ENCODE results near the gene TNFRSF14. TPM values are rescaled to one million over a fixed set of nuclear protein-coding genes. Genes with fewer than 3 reads are reported as not detected.
A peak's percentile ranks its signal among the peaks of the same experiment; 100 is the strongest.

Gene TNFRSF14
- 2.5 and 7.5 TPM in 2 replicates for total RNA-seq (2011; cell fraction: chromatin; rRNA removed; ENCODE audit: low replicate concordance)
- total RNA-seq (2011; cell fraction: nucleolus; rRNA removed), result 4.8 and 5.5 TPM in 2 replicates
- 3.3 and 3.4 TPM in 2 replicates for total RNA-seq (2011; cell fraction: nucleoplasm; rRNA removed)
- total RNA-seq (2014; rRNA removed) (0.68 and 0.73 TPM in 2 replicates), total RNA-seq (2014; rRNA removed; fragmentation: Illumina TruSeq; extraction: Trizol) (0.11 and 0.16 TPM in 2 replicates), total RNA-seq (2015; rRNA removed; fragmentation: Illumina TruSeq; extraction: Trizol) (1.1 and 1.3 TPM in 2 replicates), total RNA-seq (2021) (1.8 and 2.1 TPM in 2 replicates), polyA plus RNA-seq (2011; rRNA removed) (0.68 and 1.3 TPM in 2 replicates), polyA plus RNA-seq (2014; fragmentation: Illumina TruSeq; extraction: Trizol) (0.58 and 0.89 TPM in 2 replicates), polyA plus RNA-seq (2014; fragmentation: Nextera tagmentation; extraction: Ambion mirVana) (not detected), polyA plus RNA-seq (2014; rRNA removed) (1.6 and 2.3 TPM in 2 replicates), polyA minus RNA-seq (2011; rRNA and poly(A)+ RNA removed) (0.15 and 0.18 TPM in 2 replicates), Bru-seq, nascent RNA (percentile 35 among the genes with signal in this experiment), BruChase-seq, experiment 1, labeled RNA remaining after a 2-hour chase (percentile 20 among the genes with signal in this experiment), BruChase-seq, experiment 2, labeled RNA remaining after a 6-hour chase (percentile 31 among the genes with signal in this experiment)
- polyA plus RNA-seq (2011; cell fraction: cytosol; rRNA removed), result 0.97 and 1.0 TPM in 2 replicates
- polyA plus RNA-seq (2011; cell fraction: nucleus; rRNA removed), result 11.2 and 14.0 TPM in 2 replicates
- 3.3 and 11.5 TPM in 2 replicates for polyA plus RNA-seq (2012)
- not detected in 2 replicates for polyA minus RNA-seq (2011; cell fraction: cytosol; rRNA and poly(A)+ RNA removed)
- 1.6 and 2.0 TPM in 2 replicates for polyA minus RNA-seq (2011; cell fraction: nucleus; rRNA and poly(A)+ RNA removed)
- long read RNA-seq, experiment 1, partial matches to known transcripts, result 0 of 3 reads
- long read RNA-seq, experiment 1, other reads (novel, unspliced or antisense), result 1 of 3 reads
- long read RNA-seq, experiment 2, partial matches to known transcripts, result 0 of 1 reads
- long read RNA-seq, experiment 2, other reads (novel, unspliced or antisense), result 1 of 1 reads
- long read RNA-seq, experiment 3, partial matches to known transcripts, result 0 of 1 reads
- long read RNA-seq, experiment 3, other reads (novel, unspliced or antisense), result 1 of 1 reads

- BruUV-seq (replicated peaks), result no TSS peak
- Histone ChIP-seq H3K9ac (ENCODE audit: insufficient read depth in 1 of 2, low read depth in 2 of 2, low read length in 2 of 2) (peak within 1 kb of the TSS; percentile 51 to 92; a peak in 3 of 4 replicates), H2AFZ (ENCODE audit: low read depth, low read length) (peak within 1 kb of the TSS; percentile 86), H4K20me1 (replicated peaks; ENCODE audit: control insufficient read depth, insufficient read depth, low read length) (no peaks in the 10 kb centered on the region), H3K27me3 (ENCODE audit: control insufficient read depth in 2 of 2, insufficient read depth in 2 of 2, low read length in 2 of 2) (0 out of 5 replicates have a peak, but pooled peaks cover 0 to 4% of the 10 kb centered on the region in 2 experiments), H3K9me3 (replicated peaks; ENCODE audit: control insufficient read depth, insufficient read depth, low read depth, low read length) (no peaks in the 10 kb centered on the region), H3K36me3 (ENCODE audit: control insufficient read depth, insufficient read depth, low read length) (no peaks in the 10 kb centered on the region), H3K4me1 (replicated peaks in 1 of 2; ENCODE audit: control insufficient read depth in 2 of 2, insufficient read depth in 2 of 2, low read length in 2 of 2) (peaks cover 26 to 82% of the 10 kb centered on the region in 2 experiments), H3K9me1 (ENCODE audit: control insufficient read depth, insufficient read depth, low read length) (no peaks in the 10 kb centered on the region), H3K4me2 (ENCODE audit: insufficient read depth, low read length) (peak within 1 kb of the TSS; percentile 69), H3K27ac (ENCODE audit: extremely low read depth, low read depth, low read length) (peak within 1 kb of the TSS; percentile 51; the same call in 1 of the 3 replicates), H3K4me3 (peak within 1 kb of the TSS; percentile 25), H3K79me2 (ENCODE audit: control insufficient read depth, insufficient read depth, low read length) (no peaks in the 10 kb centered on the region)
- ChIA-PET CTCF (ENCODE audit: low intra/inter-chr PET ratio) (interaction anchor here (1.4 to 2.7 kb wide), 2 partner anchors 142 to 230 kb away, joined by 7 to 22 read pairs; no protein-coding TSS in a partner anchor), POLR2A (interaction anchor here (0.5 to 1.8 kb wide), 6 partner anchors 9 to 385 kb away, joined by 3 to 8 read pairs (median 3); partner anchors contain the start of gene PRXL2B)
- in situ Hi-C loops (cut with MboI), result no loop called here
- intact Hi-C loops (cut with micrococcal nuclease), result no loop called here
- DNase-seq (ENCODE audit: extremely low read depth in 1 of 4, low spot score in 3 of 4) (peak in 3 of 4 experiments; percentile 42 to 55 (median 52)), ATAC-seq (peak; percentile 47), FAIRE-seq (peak; percentile 46)
- WGBS (ENCODE audit: insufficient coverage, low coverage, missing lambda C conversion rate), result 9% methylated on average over 15 of the region's 16 CpGs
- no peak for TF ChIP-seq PTRF (tag; IDR thresholded peaks at IDR 0.05)
- TF ChIP-seq ZNF695 (CRISPR knock-in tag; IDR thresholded peaks at IDR 0.05), result no peak
- TF ChIP-seq POLR3G (IDR thresholded peaks at IDR 0.05; ENCODE audit: extremely low read depth, insufficient read length, insufficient replicate concordance), result no peak
- no peak for TF ChIP-seq XRCC5 (IDR thresholded peaks at IDR 0.05; ENCODE audit: low read depth, low read length)
- no peak for TF ChIP-seq MLLT1 (IDR thresholded peaks at IDR 0.05)
- no peak for TF ChIP-seq FOXK1 (CRISPR knock-in tag; IDR thresholded peaks at IDR 0.05; ENCODE audit: borderline replicate concordance)
- TF ChIP-seq ZZZ3 (IDR thresholded peaks at IDR 0.05), result no peak
- no peak for TF ChIP-seq ARID1B (IDR thresholded peaks at IDR 0.05)
- TF ChIP-seq NFE2L1 (tag; IDR thresholded peaks at IDR 0.05; ENCODE audit: borderline replicate concordance, low read depth), result no peak
- TF ChIP-seq ZNF41 (CRISPR knock-in tag; conservative IDR thresholded peaks at IDR 0.05), result no peak
- no peak for TF ChIP-seq OTX1 (CRISPR knock-in tag; IDR thresholded peaks at IDR 0.05)
- TF ChIP-seq NR1H2 (CRISPR knock-in tag; IDR thresholded peaks at IDR 0.05), result no peak
- TF ChIP-seq, protein P1, sequence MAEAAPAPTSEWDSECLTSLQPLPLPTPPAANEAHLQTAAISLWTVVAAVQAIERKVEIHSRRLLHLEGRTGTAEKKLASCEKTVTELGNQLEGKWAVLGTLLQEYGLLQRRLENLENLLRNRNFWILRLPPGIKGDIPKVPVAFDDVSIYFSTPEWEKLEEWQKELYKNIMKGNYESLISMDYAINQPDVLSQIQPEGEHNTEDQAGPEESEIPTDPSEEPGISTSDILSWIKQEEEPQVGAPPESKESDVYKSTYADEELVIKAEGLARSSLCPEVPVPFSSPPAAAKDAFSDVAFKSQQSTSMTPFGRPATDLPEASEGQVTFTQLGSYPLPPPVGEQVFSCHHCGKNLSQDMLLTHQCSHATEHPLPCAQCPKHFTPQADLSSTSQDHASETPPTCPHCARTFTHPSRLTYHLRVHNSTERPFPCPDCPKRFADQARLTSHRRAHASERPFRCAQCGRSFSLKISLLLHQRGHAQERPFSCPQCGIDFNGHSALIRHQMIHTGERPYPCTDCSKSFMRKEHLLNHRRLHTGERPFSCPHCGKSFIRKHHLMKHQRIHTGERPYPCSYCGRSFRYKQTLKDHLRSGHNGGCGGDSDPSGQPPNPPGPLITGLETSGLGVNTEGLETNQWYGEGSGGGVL (CRISPR knock-in tag; IDR thresholded peaks at IDR 0.05), result no peak
- no peak for TF ChIP-seq POU5F1 (IDR thresholded peaks at IDR 0.05; ENCODE audit: borderline replicate concordance, low read depth, low read length, partially characterized antibody)
Measured at GRCh38 chr1:2556277-2556677, at the start of gene TNFRSF14. Gene TNFRSF14 (plus strand): TSS chr1:2556371. CDS start chr1:2556665, 294 bp downstream.
